ENCODE data around the gene NUCKS1.

- TF ChIP-seq CTCF (conservative IDR thresholded peaks at IDR 0.05 in 1 of 2, IDR thresholded peaks at IDR 0.05 in 1 of 2; ENCODE audit: low read depth in 1 of 2, low read length in 2 of 2) (no peak), EZH2 (IDR thresholded peaks at IDR 0.05; ENCODE audit: low read length, missing control alignments) (no peak)
These were observed 35.5 kb upstream of the NUCKS1 start for GRCh38 chr1:205785446-205785845.

All from fibroblast of lung (primary cell).